Measurements from ENCODE around the gene CA10.

CA10 gene

DNA sequence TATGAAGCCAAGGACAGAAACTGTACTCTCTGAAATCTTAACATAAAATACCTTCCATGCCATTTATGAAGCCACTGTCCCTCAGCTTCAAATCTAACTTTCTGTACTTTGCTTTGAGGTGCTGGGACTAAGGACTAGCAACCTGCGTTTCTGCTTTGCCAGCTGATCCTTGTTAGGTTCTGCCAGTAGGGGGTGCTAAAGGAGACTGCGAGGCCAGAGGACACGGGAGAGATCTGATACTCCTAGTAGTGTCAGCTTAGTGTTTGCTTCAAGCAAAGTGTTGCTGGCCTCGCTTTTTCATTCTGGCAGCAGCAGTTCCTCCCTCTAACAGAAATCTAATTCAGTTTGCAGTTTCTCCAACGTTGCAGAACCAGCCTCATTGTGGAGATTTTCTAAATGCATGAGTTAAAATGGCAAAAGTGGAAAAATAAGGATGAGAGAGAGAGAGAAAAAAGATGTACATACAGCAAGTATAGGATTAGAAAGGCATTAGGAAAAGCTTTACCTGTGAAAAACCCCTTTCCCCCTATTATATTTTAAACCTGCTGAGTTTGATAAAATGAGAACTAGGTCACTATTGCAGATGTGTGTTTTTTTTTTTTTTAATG is 297.5 kb downstream of the CA10 start:
- peak; percentile 69 for DNase-seq (ENCODE audit: low spot score)

DNA sequence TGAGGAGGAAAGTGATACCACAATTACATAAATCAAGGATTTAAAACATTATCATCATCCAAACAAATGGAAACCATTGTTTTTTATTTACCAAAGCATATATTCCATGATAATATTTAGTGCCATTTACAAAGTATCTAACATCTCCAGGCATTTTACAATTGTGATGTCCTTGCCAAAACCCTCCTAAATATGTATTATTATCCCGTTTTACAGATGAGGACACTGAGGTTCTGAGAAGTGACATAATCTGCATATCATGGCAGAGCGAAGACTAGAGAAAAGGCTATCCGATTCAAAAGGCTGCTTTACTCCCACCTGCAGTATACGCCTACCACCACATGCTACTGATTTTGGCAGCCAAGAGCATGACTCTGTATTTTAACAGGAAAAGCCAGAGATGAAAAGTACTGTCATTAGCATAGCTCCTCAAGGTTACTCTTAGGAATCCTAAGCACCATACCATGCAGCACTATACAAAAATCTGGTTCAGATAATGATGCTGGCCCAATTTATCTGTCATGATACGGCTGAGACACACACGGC is 301.4 kb downstream of the CA10 start:
- peak; percentile 82 for DNase-seq (ENCODE audit: low spot score)

DNA sequence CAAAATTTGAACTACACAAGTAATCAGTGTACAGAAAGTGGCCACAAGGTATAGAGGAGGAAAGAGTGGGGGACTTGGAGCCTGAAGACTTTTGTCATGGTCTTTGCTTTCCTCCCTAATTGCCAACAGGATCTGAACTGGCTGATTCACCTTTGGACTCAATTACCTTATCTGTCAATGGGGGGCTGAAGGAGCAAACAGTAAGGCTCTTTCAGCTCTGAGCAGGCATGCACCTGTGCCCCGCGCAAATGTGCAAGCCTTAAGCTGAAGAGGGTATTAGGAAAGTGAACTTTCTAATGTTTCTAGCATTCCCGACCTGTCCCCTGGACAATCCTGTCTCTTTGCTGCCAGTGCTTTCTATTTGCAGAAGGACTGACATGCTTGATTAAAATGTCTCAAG is 302.7 kb downstream of the CA10 start:
- DNase-seq (ENCODE audit: low spot score): no peak

DNA sequence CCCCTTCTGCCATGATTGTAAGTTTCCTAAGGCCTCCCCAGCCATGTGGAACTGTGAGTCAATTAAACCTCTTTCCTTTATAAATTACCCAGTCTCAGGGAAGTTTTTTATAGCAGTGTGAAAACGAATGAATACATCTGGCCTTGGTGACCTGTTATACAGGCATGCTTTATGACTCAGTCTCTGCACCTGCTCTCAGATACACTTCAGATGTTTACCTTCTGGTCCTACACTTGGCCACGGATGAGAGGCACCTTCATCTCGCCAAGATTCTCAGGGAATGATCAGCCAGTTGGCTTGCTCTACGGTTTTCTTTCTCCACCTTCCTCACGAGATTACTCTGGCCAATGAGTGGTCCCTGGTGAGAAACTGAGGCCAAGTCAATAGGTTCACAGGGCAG is 304.7 kb downstream of the CA10 start:
- no peak for DNase-seq (ENCODE audit: low spot score)

DNA sequence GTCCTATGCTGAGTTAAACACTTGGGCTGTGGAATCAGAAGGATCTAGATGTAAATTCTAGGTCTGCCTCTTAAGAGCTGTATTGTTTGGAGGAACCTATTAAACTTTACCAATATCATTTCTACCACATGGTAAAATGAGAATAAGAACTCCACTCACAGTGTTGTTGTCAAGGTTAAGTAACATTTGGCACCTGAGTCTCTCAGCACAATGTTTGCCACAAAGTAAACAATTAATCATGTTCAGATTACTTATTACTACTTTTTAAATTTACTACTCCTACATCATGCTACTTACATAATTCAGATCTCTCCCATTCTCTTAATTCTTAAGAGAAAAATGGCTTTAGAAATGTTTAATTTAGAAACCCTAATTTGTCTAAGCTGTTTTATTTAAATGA is 305.9 kb downstream of the CA10 start:
- no peak for DNase-seq (ENCODE audit: low spot score)

DNA sequence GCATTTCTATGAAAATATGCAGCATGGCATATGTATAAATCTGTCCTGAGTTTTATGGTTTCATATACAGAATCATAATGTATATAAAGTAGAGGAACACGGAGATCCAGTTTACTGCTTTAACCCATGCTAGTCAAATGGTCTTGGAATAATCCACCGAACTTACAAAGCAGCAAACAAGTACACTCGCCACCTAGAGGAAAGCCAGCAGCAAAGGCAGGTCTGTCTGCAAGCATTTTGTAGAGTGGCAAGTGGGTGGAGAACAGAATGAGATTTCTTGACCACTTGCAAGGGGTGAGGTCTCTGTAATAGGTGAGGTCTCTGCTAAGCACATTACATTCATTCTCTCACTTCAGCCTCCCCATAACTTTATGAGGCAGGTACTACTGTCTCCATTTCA is 308.3 kb downstream of the CA10 start:
- DNase-seq (ENCODE audit: low spot score): peak; percentile 45

DNA sequence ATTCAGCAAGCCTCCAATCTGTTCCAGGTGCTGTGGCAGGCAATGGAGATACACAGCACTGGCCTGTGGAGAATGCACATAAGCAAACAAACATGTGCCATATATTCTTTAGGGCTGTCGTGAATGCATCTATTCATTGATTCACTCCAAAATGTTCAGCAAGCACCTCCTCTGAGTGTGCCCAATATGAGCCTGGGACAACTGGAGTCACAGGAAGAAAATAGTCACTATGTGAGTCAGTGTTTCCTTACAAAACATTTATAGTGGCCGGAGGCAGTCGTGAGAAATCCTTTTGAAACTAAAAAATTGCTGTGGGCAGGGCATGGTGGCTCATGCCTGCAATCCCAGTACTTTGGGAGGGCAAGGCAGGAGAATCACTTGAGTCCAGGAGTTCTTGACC is 310.1 kb downstream of the CA10 start:
- DNase-seq (ENCODE audit: low spot score): no peak

DNA sequence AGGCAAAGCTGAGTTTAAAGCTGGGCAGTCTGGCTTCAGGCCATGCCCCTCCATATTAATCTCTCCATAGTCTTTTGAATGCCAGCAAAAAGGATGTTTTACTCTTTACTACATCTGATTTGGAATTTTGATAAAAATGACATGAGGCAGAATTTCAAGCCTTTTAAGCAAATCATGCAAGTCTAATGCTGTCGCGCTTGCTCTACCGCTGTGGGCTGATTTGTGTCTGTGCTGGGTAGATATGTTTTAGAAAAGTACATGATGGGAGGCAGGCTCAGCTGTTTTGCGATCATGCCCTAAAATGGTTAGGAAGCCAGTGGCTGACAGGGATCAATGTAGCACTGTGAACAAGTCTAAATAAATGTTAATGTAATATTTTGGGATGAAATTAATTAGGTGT is 311.9 kb downstream of the CA10 start:
- DNase-seq (ENCODE audit: low spot score): no peak

DNA sequence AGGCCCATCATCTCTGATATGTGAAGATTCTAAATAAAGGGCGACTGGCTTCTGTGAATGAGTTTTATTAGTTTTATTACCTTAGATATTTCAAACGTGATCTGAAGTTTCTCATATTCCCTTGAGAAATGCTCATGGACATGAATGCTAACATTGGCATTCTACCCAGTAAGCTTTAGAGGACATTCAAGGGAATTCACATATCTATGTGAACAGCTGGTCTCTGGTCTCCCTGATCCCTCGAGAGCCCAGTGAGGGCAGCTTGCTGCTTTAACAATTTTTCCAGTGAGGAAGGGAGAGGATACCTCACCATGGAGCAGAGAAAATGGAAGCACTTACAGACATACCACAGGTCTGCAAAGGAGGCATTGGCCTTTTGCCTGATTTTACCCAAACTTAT is 312.7 kb downstream of the CA10 start:
- no peak for DNase-seq (ENCODE audit: low spot score)

DNA sequence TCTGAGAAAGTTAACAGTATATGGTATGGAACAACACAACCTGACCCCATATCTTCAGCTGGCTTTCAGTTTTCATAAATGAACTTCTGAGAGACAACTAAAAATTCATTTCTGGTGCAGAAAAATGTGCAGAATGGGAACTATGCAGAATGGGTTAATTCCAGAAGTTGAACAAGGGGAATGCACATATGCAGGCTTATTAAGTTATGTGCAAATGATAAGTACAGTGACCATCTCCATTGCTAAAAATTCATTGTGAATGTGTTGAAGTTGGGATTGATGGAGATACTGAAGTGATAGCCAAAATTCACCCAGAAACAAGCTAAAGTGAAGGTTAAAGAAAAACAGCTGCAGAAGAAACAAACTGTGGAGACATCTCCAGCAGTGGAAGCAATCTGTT is 315.8 kb downstream of the CA10 start:
- no peak for DNase-seq (ENCODE audit: low spot score)

DNA sequence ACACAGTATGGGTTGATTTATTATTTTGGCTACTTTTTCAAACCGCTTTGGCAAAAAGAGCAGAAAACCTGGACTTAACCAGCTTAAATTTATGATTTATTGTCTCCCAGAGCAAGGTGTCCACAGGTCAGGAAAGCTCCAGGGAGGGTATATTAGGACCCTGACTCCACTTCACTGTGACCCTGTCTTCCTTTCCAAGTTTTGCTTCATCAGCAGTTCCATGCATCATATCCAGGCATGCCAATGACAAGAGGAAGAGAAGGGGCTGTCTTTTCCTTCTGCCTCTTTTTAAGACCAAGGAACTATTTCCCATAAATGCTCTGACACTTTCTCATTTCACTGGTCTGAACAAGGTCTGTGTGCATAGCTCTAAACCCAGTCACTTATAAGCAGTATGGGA is 316.8 kb downstream of the CA10 start:
- DNase-seq (ENCODE audit: low spot score): no peak

DNA sequence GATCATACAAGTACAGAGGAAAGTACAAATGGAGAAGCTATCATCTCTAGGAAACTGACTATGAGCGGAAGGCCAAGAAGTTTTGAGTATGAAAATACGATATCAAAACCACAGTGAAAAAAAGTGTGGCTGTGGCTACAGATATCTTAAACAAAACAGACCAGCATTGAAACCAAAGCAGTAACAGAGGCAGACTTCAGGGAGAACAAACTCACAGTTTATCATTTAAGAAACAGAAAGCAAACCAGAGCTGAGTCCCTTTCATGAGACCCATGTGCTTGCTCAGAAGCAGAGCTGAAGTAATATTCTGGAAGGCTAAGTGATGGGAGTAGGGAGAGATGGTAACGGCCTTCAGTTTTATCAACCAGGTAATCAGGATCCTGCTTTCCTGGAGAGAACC is 317.8 kb downstream of the CA10 start:
- DNase-seq (ENCODE audit: low spot score): no peak

DNA sequence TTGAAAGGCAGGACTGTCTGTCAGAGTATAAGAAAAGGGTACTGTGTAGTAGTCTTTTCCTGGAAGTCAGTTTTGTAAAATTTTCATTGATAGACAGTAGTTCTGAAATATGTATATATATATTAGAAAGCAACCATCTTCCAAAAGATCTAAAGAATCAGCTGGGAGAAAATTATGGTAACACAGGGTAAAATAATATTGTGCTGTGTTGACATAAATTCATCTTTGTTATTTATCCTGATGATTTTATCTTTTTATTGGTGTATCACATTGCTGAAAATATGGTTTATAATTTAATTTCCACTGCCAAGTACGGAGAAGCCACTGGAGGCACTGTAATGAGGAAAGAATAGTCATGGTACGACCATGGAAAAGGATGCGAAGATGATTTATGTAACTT is 324.9 kb downstream of the CA10 start:
- DNase-seq (ENCODE audit: low spot score): no peak

DNA sequence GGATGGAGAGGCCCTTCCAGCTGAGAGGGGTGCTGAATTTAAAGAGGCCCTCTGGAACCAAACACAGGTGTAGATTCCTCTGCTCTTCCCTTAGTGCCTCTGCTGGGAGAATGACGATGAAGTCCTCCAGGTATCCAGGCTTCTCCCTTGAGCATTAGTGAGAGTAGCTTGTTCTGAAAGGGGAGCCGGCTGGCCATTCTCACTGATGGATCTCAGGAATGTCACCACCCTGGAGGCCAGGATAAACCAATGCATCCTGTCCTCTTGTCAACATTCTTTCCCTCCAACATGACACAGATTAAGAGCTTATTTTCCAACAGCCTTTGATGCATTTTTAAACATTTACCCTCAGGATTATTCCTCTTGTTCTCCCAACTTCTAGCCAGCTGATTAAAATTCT is 325.5 kb downstream of the CA10 start:
- no peak for DNase-seq (ENCODE audit: low spot score)

DNA sequence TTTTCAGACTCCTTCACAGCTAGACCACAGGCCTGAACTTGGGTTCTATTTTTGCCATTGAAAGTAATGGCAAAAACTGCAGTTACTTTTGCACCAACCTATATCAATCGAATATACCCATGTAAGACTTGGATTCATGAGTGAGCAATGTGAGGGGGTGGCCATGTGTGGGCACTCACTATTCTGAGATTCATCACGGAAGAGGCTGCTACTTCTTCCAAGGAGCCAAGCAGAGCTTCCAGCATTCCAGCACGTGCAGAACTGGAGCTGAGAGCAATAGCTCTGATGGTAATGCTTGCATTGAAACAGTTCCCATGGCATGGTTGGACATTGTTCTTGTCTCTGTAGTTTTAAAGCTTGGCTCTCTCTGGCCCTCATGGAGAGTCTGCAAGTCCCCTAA is 327.6 kb downstream of the CA10 start:
- no peak for DNase-seq (ENCODE audit: low spot score)

DNA sequence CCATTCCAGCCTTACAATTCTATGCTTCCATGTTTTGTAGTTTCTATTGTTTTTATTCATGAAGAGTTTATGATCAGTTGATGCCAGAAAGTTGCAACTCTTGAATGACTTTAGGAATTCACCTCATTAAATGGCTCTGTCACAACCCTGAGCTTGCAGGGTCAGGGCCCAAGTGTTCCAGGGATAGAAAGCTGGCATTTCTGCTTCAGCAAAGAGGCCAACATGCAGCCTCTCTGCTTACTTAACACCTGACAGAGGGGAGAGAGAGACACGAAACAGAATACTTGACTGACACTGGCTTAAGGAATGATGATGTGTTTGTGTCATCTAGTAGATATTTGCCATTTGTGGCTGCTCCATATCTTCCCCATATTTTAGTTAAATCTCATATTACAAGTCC is 328.1 kb downstream of the CA10 start:
- DNase-seq (ENCODE audit: low spot score): no peak

DNA sequence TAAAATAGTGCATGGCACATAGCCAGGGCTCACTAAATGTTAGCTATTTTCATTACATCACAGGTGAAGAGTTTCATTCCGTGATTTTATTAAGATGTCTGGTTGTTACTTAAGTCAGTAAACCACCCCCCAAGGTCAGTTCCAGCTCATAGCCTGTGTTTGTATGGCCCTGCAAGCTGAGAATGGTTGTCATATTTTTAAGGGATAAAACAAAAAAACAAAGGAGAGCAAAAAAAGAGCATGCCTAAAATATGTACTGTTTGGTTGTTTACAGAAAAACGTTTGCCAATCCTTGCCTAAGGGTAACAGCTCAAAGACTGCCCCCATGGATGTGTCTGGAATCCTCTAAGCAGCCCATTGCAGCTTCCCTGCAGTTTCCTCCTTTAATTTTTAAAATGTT is 329.6 kb downstream of the CA10 start:
- no peak for DNase-seq (ENCODE audit: low spot score)

DNA sequence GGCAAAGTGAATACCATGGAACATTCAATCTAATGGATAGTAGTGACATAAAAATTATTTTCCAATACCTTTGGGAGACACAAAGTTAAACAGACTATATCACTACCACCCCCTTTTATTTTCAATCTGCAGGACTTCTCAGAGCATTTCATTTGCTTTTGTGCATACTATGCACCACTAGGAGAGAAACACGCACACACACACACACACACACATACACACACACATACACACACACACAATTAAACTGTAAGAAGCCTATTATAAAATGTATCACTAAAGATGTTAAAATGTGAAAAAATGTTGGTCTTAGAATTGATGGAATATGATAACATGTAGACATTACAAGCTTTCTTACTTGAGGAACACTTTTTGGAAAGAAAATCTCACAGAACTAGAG is 331.4 kb downstream of the CA10 start:
- DNase-seq (ENCODE audit: low spot score): no peak

DNA sequence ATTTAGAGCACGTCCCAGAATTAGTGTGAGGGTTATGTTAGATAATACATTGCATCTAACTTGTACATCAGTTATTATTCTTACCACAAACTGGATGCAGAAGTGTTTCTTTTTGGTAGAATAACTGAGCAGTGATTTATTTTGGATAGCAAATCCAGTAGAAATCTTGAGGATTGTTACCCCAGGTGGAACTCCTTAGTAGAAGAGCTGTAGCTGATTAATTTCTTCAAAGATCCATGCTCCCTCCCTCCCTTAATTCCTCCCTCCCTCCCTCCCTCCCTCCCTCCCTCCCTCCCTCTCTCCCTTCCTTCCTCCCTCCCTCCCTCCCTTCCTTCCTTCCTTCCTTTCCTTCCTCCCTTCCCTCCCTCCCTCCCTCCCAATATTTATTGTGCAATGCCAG is 337.7 kb downstream of the CA10 start:
- DNase-seq (ENCODE audit: low spot score): no peak

DNA sequence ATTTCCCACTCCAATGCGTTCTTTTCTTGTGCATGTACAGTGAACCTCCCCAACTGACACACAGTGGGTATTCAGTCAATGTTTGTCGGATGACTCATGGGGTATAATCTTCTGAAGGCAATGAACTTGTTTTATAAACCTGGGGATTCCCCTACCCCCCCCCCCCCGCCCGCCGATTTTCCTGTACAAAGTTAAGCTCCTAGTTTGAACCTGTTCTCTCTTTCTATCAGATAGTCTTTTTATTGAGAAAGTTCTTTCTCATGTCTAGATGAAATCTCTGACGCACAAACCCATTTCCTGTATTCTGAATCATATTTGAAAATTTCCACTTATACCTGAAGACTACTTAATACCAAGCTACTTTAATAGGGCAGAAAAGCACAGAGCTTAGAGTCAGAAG is 338.3 kb downstream of the CA10 start:
- no peak for DNase-seq (ENCODE audit: low spot score)

DNA sequence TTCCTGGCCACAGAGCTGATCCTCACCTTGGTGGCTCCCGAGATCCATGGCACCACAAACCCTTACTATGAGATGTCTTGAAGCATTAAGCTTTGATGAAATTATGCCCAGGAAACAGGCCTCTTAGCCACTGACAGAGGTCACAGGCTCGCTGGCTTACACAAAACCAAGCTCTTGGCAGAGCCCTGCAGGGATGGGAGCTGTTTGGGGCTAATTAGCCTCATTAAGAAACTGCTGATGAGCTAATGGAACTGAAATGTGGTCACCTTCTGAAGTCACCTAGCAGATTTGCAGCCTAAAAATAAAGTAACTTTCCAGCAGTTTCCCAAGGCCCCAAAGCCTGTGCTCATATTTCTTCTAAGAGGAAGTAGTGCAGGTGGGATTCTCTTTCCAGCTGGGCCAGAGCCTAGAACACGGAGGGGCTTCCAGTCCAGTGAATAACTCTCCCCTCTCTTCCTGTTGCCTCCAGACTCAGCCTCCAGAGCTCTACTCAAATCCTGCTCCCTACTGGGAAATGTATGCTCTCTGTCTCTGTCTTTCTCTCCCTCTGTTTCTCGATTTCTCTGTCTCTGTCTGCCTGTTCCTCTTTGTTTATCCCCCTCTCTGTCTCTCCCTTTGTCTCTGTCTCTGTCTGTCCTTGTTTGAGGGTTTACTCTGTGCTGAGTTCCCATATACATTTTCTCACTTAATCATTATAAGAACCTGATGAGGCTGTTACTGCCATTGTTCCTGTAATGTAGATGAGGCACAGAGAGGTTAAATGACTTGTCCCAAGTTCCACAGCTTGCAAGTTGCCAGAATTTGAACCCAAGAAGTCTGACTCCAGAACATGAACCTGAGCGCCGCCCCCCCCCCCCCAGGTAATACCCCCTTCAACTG is 338.9 kb downstream of the CA10 start:
- peak; percentile 48 for DNase-seq (ENCODE audit: low spot score)

DNA sequence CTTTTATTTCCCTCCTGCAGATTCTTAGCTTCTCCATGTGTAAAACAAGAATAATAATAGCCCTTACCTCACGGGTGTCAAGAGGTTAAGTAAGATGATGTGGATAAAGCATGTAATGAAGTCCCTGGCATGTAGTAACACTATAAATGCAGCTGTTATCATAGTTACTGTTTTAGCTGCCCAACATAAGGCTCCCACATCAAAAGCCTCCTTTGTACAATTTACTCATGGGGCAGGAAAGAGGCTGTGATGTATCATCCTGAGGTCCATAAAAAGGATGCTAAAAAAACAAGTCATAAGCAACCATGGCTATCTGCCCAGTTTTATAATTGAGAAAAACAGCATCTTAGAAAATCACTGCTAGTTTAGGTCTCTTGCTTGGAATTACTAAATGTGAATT is 339.7 kb downstream of the CA10 start:
- no peak for DNase-seq (ENCODE audit: low spot score)

DNA sequence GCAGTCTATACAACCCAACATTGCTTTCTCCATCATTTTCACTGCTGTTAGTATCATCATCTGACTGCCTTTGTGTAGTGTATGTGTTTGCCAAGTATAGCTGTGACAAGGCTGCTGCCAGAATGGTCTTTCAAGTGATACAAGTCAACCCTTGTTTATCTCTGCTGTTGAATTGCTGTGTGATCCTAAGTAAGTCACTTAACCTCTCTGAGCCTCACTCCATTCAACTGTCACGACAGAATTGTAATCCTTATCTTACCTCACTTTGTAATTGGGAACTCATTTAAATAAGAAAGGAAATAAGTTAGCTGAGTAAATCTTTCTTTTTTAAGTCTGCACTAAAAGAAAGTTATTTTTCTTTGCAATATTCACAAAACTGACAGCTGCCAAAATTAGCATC is 340.6 kb downstream of the CA10 start:
- no peak for DNase-seq (ENCODE audit: low spot score)

DNA sequence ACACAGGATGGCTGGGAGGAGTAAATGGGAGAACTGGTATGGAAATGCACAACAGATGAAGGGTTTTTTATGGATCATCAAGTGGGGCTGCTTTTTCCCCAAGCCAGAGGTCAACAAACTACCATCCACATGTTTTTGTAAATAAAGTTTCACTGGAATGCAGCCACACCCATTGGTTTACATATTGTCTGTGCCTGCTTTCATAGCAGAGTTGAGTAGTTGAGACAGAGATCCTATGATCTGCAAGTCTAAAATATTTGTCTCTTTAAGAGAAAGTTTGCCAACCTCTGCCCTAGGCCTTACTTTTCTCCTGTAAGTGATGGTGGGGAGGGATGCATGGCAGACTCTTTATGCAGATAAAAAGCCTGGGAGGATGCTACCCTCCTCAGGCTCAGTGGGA is 341.4 kb downstream of the CA10 start:
- DNase-seq (ENCODE audit: low spot score): no peak
